GM18520 (cell line): ENCODE results near the gene MAPK8.

Experiments
- ATAC-seq: cut with Tn5 transposase; IDR thresholded peaks from one replicate; pipeline ENCODE4 v1.9.1; 2021; ENCODE audit not compliant: unreplicated experiment

The MAPK8 gene

GRCh38 chr10:48291190-48291589, 15.3 kb upstream of the MAPK8 start:
- ATAC-seq, result no peak

DNA sequence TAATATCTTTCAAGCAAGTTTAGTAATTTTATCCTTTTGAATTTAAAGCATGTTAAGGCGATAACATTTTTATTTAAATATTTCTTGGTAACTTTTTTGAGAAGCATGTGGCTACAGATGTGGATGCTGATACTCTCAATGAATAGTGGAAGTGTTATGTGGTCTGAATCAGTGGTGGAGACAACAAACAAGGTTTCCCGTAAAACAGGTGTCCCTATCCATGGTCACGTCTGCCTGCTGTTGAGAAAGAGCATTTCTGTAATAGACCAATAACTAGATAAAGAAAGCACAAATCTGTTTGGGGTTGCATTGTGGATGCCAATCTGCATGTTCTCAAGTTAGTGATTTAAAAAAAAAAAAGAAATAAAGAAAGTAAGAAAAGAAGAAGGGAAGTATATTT, 13.9 kb upstream of the MAPK8 start:
- ATAC-seq, result no peak

DNA sequence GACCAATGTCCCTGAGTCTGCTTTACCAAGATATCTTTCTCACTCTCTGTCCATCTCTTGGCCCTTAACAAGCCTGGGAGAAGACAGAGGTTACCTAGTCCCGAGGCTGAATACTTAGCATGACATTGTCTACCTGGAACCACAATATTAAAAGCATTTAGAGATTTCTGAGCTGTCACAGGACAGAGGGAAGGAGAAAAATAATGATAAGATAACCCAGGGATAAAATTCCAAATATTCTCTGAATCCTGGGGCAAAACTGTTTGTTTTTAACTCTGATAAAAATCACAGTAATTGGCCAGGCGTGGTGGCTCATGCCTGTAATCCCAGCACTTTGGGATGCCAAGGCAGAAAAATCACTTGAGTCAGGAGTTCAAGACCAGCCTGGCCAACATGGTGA, 12.0 kb upstream of the MAPK8 start:
- no peak for ATAC-seq

DNA sequence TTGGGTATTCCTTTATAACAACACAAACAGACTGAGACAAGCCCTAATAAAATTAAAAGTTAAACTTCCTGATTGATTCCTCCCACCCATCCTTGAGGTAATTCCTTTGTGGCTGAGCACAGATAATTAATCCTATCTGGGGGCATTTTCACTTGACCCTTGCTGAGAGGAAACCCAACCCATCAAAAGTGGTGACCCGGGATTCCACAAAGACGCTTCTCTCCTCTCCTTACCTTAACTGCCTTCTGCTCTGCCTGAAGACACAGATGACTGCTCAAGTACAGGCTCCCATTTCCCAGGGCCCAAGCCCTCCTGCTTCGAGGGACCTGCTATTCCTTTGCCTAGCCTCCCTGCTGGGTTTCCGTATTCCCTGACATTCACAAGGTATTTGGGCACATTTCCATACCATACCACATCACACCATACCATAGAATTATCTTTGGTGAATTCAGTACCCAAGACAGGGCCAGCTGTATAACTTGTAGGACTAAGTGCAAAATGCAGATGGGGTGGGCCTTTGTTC, 9.8 kb upstream of the MAPK8 start:
- no peak for ATAC-seq

DNA sequence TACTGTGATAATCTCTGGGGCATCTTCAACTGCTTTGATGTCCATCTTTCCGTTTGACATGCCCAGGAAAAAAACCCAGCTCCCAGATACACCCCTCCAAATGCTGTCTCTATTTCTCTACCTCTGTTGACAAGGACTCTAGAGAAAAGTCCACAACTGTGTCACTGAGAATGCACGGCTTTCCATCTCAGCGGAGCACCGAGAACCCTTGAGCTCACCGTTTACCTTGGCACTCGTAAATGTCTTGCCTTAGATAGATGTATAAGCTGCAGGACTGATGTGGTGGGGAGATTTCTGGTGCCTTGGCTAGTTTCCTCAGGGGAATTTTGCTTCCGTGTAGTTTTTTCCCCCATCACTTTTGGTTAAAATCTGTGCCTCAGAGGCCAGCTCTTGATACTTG, 7.4 kb upstream of the MAPK8 start:
- ATAC-seq, result no peak

- no peak for ATAC-seq
Observed at GRCh38 chr10:48299692-48300091, 6.8 kb upstream of the MAPK8 start.

GRCh38 chr10:48300556-48300955, 5.9 kb upstream of the MAPK8 start:
- no peak for ATAC-seq

GRCh38 chr10:48302515-48303476, 3.7 kb upstream of the MAPK8 start:
- ATAC-seq, result no peak

- ATAC-seq, result no peak
Observed at GRCh38 chr10:48305905-48306264, 592 bp upstream of the MAPK8 start.

DNA sequence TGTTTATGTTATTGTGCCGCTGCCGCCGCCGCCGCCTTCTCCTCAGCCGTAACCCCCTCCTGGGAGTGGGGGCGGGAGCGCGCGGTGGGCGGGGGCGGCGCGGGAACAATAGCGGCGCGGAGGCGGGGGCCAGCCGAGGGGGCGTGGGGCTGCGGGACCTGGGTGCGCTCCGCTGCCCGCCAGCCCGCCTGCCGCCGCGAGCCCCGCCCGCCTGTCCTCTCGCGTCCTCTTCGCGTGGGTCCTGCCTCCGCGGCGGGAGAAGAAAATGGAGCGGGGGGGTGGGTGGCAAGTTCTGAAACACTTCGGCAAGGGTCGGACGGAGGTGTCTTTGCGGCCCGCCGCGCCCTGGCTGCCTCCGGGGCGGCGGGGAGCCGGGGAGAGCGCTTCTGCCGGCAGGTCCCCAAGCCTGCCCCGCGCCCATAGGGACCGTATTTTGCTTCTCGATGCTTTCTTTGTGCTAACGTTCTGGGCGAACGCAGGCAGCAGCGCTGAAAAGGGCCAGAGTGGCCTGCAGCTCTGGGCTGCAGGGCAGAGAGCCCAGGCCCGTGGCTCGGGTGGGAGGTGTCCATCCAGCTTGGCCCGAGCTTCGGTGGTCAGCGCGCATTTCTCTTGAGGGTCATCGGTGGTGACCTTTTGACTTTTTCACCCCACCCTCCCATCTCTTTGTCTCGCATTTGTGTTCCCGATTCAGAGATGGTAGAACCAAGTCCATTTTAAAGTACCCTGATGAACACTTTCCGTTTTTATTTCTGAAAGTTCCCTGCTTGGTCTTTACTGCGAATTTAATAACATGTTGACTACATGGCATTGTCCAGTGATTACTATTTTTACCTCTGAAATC, 613 bp downstream of the MAPK8 start:
- no peak for ATAC-seq

DNA sequence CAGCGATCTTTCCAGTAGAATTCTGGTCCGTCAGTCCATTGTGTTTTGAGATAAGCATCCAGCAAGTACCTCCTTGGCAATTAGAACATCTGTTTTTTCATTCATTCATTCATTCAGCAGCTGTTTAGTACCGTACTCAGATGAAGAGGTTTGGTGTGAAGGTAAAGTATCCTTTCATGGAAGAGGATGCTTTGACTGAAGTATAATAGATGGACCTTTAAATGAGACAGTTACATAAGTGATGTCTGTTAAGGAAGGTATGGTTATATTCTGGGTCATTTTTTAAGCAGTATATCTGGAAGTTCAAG, 1.2 kb downstream of the MAPK8 start:
- ATAC-seq, result no peak

GRCh38 chr10:48309711-48310226, 3.3 kb downstream of the MAPK8 start:
- no peak for ATAC-seq

DNA sequence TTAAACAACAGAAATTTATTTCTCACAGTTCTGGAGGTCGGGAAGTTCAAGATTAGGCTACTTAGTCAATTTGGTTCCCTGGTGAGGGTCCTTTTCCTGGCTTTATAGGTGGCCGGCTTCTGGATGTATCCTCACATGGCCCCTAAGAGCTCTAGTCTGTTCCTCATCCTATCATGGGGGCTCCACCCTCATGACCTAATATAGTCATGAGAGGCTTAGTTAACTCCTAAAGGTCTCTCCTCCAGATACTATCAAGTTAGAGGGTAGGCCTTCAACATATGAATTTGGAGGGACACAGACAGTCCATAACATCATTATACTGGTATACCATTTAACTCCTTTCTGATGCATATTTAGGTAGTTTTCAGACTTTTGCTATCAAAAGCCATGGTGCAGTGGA, 7.6 kb downstream of the MAPK8 start:
- ATAC-seq, result no peak

DNA sequence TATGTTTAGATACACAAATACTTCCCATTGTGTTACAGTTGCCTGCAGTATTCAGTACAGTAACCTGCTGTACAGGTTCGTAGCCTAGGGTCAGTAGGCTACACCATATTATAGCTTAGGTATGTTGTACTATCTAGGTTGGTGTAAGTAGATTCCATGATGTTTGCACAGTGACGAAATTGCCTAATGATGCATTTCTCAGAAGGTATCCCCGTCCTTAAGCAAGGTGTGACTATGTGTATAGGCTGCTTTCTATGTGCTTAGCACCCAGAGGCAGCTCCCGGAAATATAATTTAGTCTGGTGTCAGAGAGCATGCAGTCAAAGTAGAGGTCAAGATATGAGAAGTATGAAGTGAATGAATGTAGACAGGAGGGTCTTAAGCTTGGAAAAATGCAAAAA, 9.8 kb downstream of the MAPK8 start:
- no peak for ATAC-seq

DNA sequence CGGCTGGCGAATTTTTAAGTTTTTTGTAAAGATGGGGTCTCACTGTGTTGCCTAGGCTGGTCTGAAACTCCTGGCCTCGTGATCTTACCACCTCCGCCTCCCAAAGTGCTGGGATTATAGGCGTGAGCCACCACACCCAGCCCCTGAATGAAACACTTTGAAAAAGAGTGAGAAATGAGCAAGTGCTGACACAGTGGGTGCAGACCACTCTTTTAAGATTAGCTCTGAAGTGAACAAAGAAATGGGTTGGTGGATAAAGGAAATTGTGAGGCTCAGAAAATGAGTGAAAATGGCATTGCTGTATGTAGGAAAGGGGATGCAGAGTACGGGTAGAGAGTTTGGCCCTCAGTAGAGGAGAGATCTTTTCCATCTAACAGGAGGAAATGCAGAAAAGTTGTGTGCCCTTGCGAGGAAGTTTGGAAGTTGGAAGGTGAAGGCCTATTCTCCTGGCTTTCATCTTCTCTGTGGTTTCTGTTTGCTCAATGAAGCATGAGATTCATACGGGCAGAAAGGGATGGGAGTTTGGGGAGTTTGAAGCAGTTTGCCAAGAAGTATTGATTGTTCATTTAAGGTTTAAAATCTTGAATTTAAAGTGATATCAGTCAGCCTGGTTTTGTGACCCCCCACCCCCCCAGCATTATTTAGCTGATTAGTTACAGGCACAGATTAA, 11.0 kb downstream of the MAPK8 start:
- ATAC-seq, result no peak

DNA sequence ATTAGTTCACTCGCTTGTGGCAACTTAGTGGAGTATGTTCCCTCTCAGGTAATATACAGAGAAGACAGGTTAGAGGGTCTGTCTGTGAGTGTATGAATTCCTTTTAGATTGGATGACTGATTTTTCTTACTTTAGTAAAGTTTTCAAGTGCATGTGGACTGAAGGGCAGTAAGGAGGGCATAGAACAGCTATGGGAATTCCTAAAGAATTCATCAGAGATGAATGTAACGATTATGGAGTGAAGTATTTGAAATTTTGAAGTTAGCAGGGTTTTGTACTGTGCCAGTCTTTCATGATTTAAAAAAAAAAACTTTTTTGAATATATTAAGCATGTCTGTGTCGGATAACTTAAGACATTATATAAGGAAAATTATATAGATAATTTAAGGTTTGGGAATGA, 15.5 kb downstream of the MAPK8 start:
- ATAC-seq, result no peak

DNA sequence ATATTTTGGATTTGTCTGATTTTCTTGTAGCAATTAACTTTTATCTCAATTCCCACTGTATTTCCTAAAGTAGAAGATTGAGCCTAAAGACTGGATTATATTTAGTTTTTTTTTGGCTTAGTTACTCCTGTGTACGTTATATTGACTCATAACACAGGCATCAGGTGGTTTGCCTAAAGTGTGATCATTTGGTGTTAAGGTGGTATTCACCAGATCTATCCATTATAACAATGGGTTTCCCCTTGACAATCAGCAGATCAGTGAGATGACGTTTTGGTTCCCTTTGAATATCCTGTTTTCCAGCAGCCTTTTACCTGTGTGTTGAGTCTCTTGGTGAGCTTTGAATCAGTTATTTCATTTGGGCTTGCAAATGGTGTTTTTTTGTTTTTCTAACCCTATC, 18.1 kb downstream of the MAPK8 start:
- peak; percentile 60 for ATAC-seq

GRCh38 chr10:48330269-48330668, 23.8 kb downstream of the MAPK8 start:
- no peak for ATAC-seq

DNA sequence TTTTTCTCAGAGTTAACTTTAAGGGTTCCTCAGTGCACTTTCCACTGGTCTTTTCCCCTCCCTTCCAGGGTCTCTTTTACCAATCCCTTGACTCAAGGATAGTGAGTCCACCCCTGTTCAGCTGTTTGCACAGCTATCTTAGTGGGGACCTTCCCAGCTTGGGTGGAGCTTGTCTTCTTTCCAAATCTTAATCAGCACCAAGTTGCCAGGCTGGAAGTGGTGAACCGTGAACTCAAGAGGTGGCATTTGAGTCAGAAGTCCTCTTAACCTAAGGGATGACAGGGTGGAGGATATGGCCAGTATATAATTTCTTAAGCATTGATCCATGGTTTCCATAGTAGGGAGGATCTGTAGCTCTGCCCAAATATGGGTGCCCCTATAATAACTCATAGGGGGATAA, 25.0 kb downstream of the MAPK8 start:
- ATAC-seq, result no peak

DNA sequence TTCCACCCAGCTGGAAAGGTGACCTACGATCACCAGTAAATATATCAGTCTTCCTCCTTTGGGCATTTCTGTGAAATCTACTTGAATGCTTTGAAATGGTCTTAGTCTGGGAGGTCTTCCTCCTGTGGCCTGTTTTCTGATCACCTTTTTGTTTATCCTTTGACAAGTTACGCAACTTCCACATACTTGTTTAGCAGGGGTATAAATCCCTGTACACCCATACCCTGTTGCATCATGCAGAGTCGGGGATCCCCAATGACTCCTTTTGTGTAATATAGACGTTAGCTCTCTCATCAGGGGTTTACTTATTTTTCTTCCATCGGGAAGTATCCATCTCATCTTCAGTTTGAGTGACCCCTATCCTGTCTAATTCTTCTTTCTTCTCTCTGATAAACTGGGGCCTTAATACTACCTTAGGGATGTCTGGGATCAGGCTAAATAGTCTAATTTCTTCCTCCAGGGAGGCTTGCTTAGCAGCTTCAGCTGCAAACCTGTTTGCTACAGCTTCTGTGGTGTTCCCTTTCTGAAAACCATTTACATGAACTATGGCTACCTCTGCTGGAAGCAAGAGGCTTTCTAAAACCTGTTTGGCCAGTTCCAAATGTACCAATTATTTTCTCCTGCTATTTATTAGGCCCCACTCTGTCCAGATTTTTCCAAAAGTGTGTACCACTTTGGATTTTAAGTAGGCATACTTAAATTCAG, 25.8 kb downstream of the MAPK8 start:
- ATAC-seq, result no peak

GRCh38 chr10:48332871-48333216, 26.4 kb downstream of the MAPK8 start:
- ATAC-seq, result no peak
